Keratinocyte (primary cell): ENCODE data around the gene WDR35.

Experiments used
- EZH2 ChIP-seq: IDR thresholded peaks from one replicate; pipeline ENCODE4 v1.6.1; 2012; ENCODE audit warnings: inconsistent platforms, mild to moderate bottlenecking, low read length, moderate library complexity
- TF ChIP-seq, protein P1 (sequence below), 3 experiments: IDR thresholded peaks in 1 of 3; conservative IDR thresholded peaks in 1 of 3; optimal IDR thresholded peaks in 1 of 3; 2 replicates in 2 of 3; 3 replicates in 1 of 3; pipeline versions ENCODE3 to v1.5.1; 2011; ENCODE audit warnings: low read length in 3 of 3, mild to moderate bottlenecking in 3 of 3, moderate library complexity in 2 of 3, control low read depth in 1 of 3, inconsistent platforms in 1 of 3; ENCODE audit not compliant: insufficient read depth in 2 of 3; ENCODE audit errors: extremely low read depth in 1 of 3

- TF ChIP-seq, protein P1, sequence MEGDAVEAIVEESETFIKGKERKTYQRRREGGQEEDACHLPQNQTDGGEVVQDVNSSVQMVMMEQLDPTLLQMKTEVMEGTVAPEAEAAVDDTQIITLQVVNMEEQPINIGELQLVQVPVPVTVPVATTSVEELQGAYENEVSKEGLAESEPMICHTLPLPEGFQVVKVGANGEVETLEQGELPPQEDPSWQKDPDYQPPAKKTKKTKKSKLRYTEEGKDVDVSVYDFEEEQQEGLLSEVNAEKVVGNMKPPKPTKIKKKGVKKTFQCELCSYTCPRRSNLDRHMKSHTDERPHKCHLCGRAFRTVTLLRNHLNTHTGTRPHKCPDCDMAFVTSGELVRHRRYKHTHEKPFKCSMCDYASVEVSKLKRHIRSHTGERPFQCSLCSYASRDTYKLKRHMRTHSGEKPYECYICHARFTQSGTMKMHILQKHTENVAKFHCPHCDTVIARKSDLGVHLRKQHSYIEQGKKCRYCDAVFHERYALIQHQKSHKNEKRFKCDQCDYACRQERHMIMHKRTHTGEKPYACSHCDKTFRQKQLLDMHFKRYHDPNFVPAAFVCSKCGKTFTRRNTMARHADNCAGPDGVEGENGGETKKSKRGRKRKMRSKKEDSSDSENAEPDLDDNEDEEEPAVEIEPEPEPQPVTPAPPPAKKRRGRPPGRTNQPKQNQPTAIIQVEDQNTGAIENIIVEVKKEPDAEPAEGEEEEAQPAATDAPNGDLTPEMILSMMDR (optimal IDR thresholded peaks at IDR 0.05 in 1 of 3, IDR thresholded peaks at IDR 0.05 in 1 of 3, conservative IDR thresholded peaks at IDR 0.05 in 1 of 3; ENCODE audit: extremely low read depth in 1 of 3, insufficient read depth in 2 of 3, low read length in 3 of 3), result no peak
- no peak for TF ChIP-seq EZH2
Measured at GRCh38 chr2:19990416-19990728, 467 bp upstream of the WDR35 start.
